HG03565 (cell line): Measurements from ENCODE around the gene EPN2.
A peak's percentile ranks its signal among the peaks of the same experiment; 100 is the strongest.

Experiments used
- ATAC-seq: cut with Tn5 transposase; IDR thresholded peaks from one replicate; pipeline ENCODE4 v1.9.1; 2021; ENCODE audit warnings: mild to moderate bottlenecking, moderate library complexity; ENCODE audit not compliant: unreplicated experiment

Gene EPN2

GRCh38 chr17:19376811-19377210, 139.6 kb downstream of the EPN2 start:
- no peak for ATAC-seq

DNA sequence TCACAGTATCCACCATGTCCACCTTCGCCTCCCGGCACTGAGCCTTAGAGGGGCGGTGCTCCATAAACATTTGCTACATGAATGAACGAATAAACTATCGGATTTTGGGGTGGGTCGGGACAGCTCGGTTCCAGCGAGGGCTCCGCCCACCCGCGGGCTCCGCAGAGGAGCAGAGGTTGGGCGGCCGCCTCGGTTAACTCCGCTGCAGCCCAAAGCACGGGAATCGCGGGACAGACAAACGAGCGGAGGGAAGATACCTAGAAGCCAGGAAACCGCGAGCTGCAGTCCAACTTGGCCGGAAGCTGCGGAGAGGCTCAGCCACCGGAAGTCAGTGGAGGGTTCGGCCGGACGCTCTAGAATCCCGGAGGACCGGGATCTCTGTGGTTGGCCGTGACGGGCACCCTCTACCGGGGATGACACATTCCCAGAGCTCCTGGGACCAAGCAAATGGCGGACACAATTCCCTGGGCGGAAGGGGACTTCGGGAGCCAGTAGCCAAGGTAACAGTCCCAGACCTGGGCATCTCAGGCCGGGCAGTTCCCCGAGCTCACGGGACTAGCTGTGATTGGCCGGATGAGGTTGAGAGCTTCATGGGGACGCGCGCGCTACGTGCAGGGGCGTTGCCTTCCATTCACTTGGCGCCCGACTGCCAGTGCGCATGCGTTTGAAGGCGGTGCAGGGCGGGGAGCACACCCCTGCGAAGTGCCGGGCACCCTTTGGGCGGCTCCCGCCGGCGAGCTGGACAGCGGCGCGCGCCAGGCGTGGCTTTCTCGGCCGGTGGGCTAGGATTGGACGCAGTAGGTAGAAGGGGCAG, 140.6 kb downstream of the EPN2 start:
- peak; percentile 88 for ATAC-seq

GRCh38 chr17:19378416-19379360, 141.5 kb downstream of the EPN2 start, which contains the start of gene MAPK7:
Gene MAPK7 (plus strand): TSS chr17:19378498. CDS start chr17:19378901, 403 bp downstream.
- no peak for ATAC-seq

GRCh38 chr17:19379361-19380065, 142.3 kb downstream of the EPN2 start:
- no peak for ATAC-seq

DNA sequence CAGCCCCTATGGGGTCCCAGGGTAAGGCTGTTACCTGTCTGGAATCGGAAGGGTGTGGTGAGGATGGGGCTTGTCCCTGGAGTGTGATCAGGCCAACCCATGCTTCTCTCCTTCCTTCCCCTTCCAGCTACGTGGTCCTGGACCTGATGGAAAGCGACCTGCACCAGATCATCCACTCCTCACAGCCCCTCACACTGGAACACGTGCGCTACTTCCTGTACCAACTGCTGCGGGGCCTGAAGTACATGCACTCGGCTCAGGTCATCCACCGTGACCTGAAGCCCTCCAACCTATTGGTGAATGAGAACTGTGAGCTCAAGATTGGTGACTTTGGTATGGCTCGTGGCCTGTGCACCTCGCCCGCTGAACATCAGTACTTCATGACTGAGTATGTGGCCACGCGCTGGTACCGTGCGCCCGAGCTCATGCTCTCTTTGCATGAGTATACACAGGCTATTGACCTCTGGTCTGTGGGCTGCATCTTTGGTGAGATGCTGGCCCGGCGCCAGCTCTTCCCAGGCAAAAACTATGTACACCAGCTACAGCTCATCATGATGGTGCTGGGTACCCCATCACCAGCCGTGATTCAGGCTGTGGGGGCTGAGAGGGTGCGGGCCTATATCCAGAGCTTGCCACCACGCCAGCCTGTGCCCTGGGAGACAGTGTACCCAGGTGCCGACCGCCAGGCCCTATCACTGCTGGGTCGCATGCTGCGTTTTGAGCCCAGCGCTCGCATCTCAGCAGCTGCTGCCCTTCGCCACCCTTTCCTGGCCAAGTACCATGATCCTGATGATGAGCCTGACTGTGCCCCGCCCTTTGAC, 143.5 kb downstream of the EPN2 start:
- ATAC-seq = no peak

GRCh38 chr17:19381361-19381740, 144.2 kb downstream of the EPN2 start:
- no peak for ATAC-seq

- no peak for ATAC-seq
Observed at GRCh38 chr17:19381741-19382444, 144.7 kb downstream of the EPN2 start.

DNA sequence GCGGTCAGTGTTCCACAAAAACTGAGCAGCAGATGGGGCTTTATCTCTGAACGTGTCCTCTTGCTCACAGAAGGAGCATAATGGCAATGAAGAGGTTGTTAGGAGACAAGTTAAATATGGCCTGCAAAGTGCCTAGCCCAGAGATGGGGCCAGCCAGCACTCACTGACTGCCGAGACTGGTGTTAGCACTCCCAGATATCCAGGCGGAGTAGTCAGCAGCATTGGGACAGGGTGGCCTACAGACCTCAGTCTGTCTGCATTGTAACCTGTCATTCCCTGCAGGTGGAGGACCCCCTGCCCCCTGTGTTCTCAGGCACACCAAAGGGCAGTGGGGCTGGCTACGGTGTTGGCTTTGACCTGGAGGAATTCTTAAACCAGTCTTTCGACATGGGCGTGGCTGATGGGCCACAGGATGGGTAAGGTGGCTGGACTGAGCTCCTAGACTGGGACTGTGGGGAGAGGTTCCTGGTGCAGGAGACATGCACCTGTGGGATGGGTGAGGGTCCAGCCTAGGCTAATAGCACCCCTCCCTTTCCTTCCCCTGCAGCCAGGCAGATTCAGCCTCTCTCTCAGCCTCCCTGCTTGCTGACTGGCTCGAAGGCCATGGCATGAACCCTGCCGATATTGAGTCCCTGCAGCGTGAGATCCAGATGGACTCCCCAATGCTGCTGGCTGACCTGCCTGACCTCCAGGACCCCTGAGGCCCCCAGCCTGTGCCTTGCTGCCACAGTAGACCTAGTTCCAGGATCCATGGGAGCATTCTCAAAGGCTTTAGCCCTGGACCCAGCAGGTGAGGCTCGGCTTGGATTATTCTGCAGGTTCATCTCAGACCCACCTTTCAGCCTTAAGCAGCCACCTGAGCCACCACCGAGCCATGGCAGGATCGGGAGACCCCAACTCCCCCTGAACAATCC, 145.6 kb downstream of the EPN2 start:
- no peak for ATAC-seq

GRCh38 chr17:19383681-19384470, 146.7 kb downstream of the EPN2 start:
- ATAC-seq = no peak

DNA sequence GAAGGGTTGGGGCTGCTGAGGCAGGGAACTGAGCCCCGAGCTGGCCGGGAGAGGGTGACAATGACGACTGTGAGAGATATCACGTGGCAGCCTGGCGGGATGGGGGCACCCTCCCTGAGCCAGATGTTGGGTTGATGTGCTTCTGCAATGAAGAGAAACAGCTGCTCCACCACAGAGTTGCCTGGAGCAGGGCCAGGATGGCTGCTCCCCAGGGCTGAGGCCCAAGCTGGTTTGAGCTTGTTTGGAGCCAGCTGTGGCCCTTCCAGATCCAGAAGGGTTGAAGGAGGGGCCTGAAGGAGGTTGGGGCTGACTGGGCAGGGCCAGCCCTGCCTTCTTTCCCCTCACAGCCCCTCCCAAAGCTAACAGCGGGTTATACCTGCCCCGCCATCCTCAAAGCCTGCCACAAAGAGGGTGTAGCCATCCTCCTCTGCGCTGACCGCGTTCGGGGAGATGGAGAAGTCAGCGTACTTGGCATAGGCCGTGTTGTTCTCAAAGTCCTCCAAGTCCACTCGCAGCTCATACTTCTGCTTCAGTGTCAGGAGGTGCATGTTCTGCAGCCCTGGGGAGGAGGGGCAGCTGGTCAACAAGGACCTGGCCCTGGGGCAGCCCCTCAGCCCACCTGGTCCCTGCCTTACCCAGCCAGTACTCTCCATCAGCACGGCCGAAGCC, 147.7 kb downstream of the EPN2 start:
- no peak for ATAC-seq

DNA sequence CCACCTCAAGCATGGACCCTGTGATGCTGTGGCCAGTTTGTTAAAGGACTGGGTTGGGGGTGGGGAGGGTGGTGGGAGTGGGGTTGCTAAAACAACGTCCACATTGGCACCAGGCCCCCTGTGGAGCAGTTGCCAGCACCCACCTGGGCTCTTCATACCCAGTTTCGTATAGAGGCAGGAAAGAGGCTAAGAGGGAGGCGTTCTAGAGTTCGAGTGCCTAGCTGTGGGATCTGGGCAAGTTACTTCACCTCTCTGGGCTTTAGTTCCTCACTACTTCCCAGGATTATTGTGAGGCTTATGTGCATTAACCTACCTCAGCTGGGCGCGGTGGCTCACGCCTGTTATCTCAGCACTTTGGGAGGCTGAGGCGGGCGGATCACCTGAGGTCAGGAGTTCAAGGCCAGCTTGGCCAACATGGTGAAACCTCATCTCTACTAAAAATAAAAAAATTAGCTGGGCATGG, 148.4 kb downstream of the EPN2 start:
- ATAC-seq = no peak
